Panc1 (cell line): ENCODE measurements around the gene PAQR4. TPM values are rescaled to one million over a fixed set of nuclear protein-coding genes. Genes with fewer than 3 reads are reported as not detected.
A peak's percentile ranks its signal among the peaks of the same experiment; 100 is the strongest.

Experiments
- ATAC-seq: fragments of 200-7000 bp; cut with Tn5 transposase; 2 replicates; pipeline ENCODE4 v1.9.1; 2020; ENCODE audit warnings: mild to moderate bottlenecking, moderate library complexity
- BruUV-seq: library from RNA; stranded (reverse); fragments of 400-500 nt; replicated peaks from 2 replicates; lab custom pipeline; 2021; lab: Mats Ljungman, UMichigan
- CTCF ChIA-PET: fragments of 300-600 bp; sonication (Branson Sonifier 250); formaldehyde crosslinking; loops from one replicate; lab custom pipeline; 2022; ENCODE audit warnings: antibody characterized with exemption; lab: Charles Lee
- POLR2A ChIA-PET: fragments of 300-600 bp; sonication (Branson Sonifier 250); formaldehyde crosslinking; loops from one replicate; lab custom pipeline; 2022; ENCODE audit warnings: antibody characterized with exemption; lab: Charles Lee
- DNase-seq: peaks from one replicate; pipeline ENCODE4 v3.0.0-alpha.2; 2010; ENCODE audit warnings: low read depth, low spot score
- H3K27ac ChIP-seq: 2 replicates; pipeline ENCODE4 v1.5.1; 2011; ENCODE audit warnings: mild to moderate bottlenecking, low read length, inconsistent platforms
- H3K27me3 ChIP-seq: fragments of 200-500 bp; sonication (Bioruptor generic); 2 replicates; pipeline ENCODE4 v1.6.0; 2014; ENCODE audit warnings: low read length, inconsistent platforms; ENCODE audit not compliant: control insufficient read depth, insufficient read depth
- H3K36me3 ChIP-seq: fragments of 200-500 bp; sonication (Bioruptor generic); 2 replicates; pipeline ENCODE4 v1.5.1; 2014; ENCODE audit warnings: inconsistent platforms, mild to moderate bottlenecking, low read length, moderate library complexity; ENCODE audit not compliant: control insufficient read depth, insufficient read depth
- H3K4me1 ChIP-seq: 2 replicates; pipeline ENCODE4 v1.5.1; 2011; ENCODE audit warnings: inconsistent platforms, mild to moderate bottlenecking, low read length, moderate library complexity; ENCODE audit not compliant: control insufficient read depth, insufficient read depth
- H3K4me3 ChIP-seq, 2 experiments: 2 replicates each; pipeline ENCODE4 v1.5.1; 2011 to 2012; ENCODE audit warnings: low read depth in 2 of 2, low read length in 2 of 2, mild to moderate bottlenecking in 2 of 2, inconsistent platforms in 1 of 2, moderate library complexity in 1 of 2
- H3K9me3 ChIP-seq: fragments of 200-500 bp; sonication (Bioruptor generic); 2 replicates; pipeline ENCODE4 v1.5.1; 2014; ENCODE audit warnings: low read depth, mild to moderate bottlenecking, inconsistent platforms, low read length, moderate library complexity; ENCODE audit not compliant: control insufficient read depth, insufficient read depth
- CTCF ChIP-seq: fragments of 450-650 bp; IDR thresholded peaks from 2 replicates; pipeline ENCODE4 v1.5.1; 2017; ENCODE audit warnings: mild to moderate bottlenecking
- POLR2AphosphoS5 ChIP-seq: IDR thresholded peaks from 2 replicates; pipeline ENCODE4 v1.6.1; 2012; ENCODE audit warnings: mild to moderate bottlenecking, low read depth, low read length, moderate library complexity
- SIN3A ChIP-seq: IDR thresholded peaks from 2 replicates; pipeline ENCODE4 v1.6.1; 2012; ENCODE audit warnings: low read depth, mild to moderate bottlenecking, low read length, moderate library complexity, borderline replicate concordance; ENCODE audit not compliant: insufficient read depth
- TCF7L2 ChIP-seq: IDR thresholded peaks from 2 replicates; pipeline ENCODE4 v1.6.1; 2011; ENCODE audit warnings: mild to moderate bottlenecking, low read depth, low read length, inconsistent platforms
- in situ Hi-C: cut with HindIII; loops from 2 replicates; pipeline ENCODE4 v1.10.0; 2016; ENCODE audit warnings: low sequenced_read_pairs, low pct_unique_long_range_greater_than_20kb
- intact Hi-C: fragments of 100-400 bp; cut with micrococcal nuclease; formaldehyde crosslinking; loops from one replicate; pipeline ENCODE4 v1.10.0; 2022; ENCODE audit not compliant: unreplicated experiment
- total RNA-seq: library from RNA; stranded (reverse); gene quantifications from one replicate; pipeline ENCODE4 v1.2.1, GENCODE V29; 2021; ENCODE audit not compliant: unreplicated experiment
- TF ChIP-seq, protein P1 (sequence below), 2 experiments: IDR thresholded peaks; 2 replicates each; pipeline ENCODE4 v1.6.1; 2011 to 2012; ENCODE audit warnings: low read depth in 2 of 2, control low read depth in 1 of 2, low read length in 1 of 2, mild to moderate bottlenecking in 1 of 2, moderate library complexity in 1 of 2; ENCODE audit not compliant: insufficient read depth in 1 of 2

Gene PAQR4
- total RNA-seq, 1 experiment from 2014 or later, result 51.8 TPM

GRCh38 chr16:3017794-3018506 lies 48.8 kb downstream of the PAQR4 start, which contains the start of gene CLDN6:
Gene CLDN6 (minus strand): TSS chr16:3018183. CDS start chr16:3016021, 2,162 bp downstream.
- Histone ChIP-seq H3K4me1 (peaks cover 18% of the 10 kb centered on the region), H3K9me3 (no peaks in the 10 kb centered on the region), H3K27ac (no peak within 1 kb of the TSS), H3K36me3 (peaks cover 9% of the 10 kb centered on the region), H3K27me3 (no peaks in the 10 kb centered on the region), H3K4me3 (no peak within 1 kb of the TSS)
- POLR2A ChIA-PET, result no interaction called here
- no TSS peak for BruUV-seq
- CTCF ChIA-PET, result interaction anchor here (1.0 kb wide), 1 partner anchor 10 kb away, joined by 3 read pairs; no protein-coding TSS in a partner anchor
- TF ChIP-seq, protein P1, sequence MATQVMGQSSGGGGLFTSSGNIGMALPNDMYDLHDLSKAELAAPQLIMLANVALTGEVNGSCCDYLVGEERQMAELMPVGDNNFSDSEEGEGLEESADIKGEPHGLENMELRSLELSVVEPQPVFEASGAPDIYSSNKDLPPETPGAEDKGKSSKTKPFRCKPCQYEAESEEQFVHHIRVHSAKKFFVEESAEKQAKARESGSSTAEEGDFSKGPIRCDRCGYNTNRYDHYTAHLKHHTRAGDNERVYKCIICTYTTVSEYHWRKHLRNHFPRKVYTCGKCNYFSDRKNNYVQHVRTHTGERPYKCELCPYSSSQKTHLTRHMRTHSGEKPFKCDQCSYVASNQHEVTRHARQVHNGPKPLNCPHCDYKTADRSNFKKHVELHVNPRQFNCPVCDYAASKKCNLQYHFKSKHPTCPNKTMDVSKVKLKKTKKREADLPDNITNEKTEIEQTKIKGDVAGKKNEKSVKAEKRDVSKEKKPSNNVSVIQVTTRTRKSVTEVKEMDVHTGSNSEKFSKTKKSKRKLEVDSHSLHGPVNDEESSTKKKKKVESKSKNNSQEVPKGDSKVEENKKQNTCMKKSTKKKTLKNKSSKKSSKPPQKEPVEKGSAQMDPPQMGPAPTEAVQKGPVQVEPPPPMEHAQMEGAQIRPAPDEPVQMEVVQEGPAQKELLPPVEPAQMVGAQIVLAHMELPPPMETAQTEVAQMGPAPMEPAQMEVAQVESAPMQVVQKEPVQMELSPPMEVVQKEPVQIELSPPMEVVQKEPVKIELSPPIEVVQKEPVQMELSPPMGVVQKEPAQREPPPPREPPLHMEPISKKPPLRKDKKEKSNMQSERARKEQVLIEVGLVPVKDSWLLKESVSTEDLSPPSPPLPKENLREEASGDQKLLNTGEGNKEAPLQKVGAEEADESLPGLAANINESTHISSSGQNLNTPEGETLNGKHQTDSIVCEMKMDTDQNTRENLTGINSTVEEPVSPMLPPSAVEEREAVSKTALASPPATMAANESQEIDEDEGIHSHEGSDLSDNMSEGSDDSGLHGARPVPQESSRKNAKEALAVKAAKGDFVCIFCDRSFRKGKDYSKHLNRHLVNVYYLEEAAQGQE (IDR thresholded peaks at IDR 0.05; ENCODE audit: insufficient read depth in 1 of 2, low read depth in 2 of 2, low read length in 1 of 2), result no peak
- no peak for TF ChIP-seq POLR2AphosphoS5
- TF ChIP-seq TCF7L2, result no peak
- no peak for TF ChIP-seq SIN3A
- TF ChIP-seq CTCF, result peak; percentile 16; the same call in 1 of the 2 replicates
- DNase-seq (no peak), ATAC-seq (no peak)
- in situ Hi-C loops (no loop called here), intact Hi-C loops (no loop called here)

GRCh38 chr16:3019594-3020246 lies 50.6 kb downstream of the PAQR4 start:
- Histone ChIP-seq H3K4me1 (peaks cover 16% of the 10 kb centered on the region), H3K27me3 (no peaks in the 10 kb centered on the region), H3K27ac (peak overlapping the region; percentile 85), H3K9me3 (no peaks in the 10 kb centered on the region), H3K36me3 (peaks cover 9% of the 10 kb centered on the region), H3K4me3 (peak overlapping the region; percentile 94 to 95)
- TF ChIP-seq CTCF (no peak), TCF7L2 (no peak), SIN3A (no peak), POLR2AphosphoS5 (no peak)
- TF ChIP-seq, protein P1 (IDR thresholded peaks at IDR 0.05; ENCODE audit: insufficient read depth in 1 of 2, low read depth in 2 of 2, low read length in 1 of 2), result no peak
- ATAC-seq (no peak), DNase-seq (no peak)
- intact Hi-C loops (no loop called here), in situ Hi-C loops (no loop called here)
- ChIA-PET POLR2A (interaction anchor here (0.6 kb wide), 1 partner anchor 1133 kb away, joined by 10 read pairs; no protein-coding TSS in a partner anchor), CTCF (interaction anchor here (0.6 to 1.2 kb wide), 3 partner anchors 9 to 16 kb away, joined by 3 to 5 read pairs (median 3); no protein-coding TSS in a partner anchor)
- BruUV-seq, result no TSS peak
